UCSD-AML1 (cell line): Measurements from ENCODE around the gene CGB5.
"Not testable (repeated sequence)": the region's sequence is repeated elsewhere in the genome, so short reads cannot be mapped to it uniquely, and the experiment has no call there.

ENCODE experiments used
- DNase-seq: peaks from one replicate; lab custom pipeline; 2025; ENCODE audit not compliant: unreplicated experiment; lab: John Stamatoyannopoulos, UW

CGB5 gene

GRCh38 chr19:49020931-49021895, 22.4 kb upstream of the CGB5 start:
- no peak for DNase-seq

GRCh38 chr19:49022116-49022515, 21.5 kb upstream of the CGB5 start:
- no peak for DNase-seq

DNA sequence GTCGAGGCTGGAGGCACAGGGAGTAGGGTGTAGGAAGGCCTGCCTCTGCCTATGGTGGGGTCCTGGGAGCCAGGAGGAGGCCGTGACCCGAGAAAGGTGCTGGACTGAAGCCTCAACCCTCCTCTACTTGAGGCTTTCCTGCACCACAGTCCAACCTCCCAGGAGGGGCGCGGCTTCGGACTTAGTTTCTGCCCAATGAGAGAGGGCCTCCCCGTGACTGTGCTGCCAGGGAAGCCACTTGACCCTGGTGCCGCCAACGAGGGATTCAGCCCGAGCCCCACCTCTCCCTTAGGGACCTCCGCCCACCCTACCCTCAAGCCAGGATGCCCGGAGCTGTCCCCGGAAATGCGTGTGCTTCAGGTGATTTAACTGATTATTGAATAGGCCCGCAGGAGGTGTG, 19.4 kb upstream of the CGB5 start, which contains the start of gene CGB3:
CGB3 (minus strand) TSS at position 101 of the 400 bp plus-strand sequence. CDS start 362 bp downstream, outside the sequence.
- not testable (repeated sequence) for DNase-seq

GRCh38 chr19:49025088-49025487, 18.6 kb upstream of the CGB5 start:
- not testable (repeated sequence) for DNase-seq

DNA sequence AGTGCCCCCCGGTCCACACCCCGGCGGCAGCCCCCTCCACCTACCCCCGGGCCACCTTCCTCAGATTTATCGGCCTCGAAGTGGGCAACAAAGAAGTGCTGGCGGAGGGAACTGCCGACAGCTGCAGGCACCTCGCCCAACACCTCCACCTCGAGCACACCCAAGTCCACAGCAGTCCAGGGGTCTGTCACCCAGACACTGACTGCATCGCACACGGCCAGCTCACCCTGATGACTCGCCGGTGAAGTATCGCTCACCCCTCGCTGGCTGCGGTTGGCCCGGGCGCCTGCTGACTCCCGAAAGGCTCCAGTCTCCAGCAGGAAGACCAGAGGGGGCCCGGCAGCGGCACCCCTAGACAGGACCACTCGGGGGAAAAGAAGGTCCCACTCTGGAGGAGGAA, 18.0 kb upstream of the CGB5 start:
- not testable (repeated sequence) for DNase-seq

DNA sequence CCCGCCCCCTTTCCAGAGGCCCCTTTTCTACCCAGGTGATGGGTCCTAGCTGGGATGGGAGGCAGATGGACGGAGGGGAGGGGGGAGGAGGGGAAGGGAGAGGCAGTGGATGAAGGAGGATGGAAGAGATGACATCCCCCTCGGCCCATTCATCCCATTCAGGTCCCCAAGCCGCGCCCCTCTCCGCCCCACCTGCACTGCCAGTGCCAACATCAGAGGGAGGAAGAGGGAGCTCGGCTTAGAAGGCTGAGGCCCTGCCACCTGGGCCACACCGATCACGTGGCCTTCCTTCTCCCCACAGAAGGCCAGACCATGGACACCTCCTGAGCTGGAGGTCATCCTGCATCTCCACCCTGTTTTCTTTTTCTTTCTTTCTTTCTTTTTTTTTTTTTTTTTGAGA, 15.0 kb upstream of the CGB5 start:
- not testable (repeated sequence) for DNase-seq

GRCh38 chr19:49029749-49030148, 13.9 kb upstream of the CGB5 start:
- not testable (repeated sequence) for DNase-seq

DNA sequence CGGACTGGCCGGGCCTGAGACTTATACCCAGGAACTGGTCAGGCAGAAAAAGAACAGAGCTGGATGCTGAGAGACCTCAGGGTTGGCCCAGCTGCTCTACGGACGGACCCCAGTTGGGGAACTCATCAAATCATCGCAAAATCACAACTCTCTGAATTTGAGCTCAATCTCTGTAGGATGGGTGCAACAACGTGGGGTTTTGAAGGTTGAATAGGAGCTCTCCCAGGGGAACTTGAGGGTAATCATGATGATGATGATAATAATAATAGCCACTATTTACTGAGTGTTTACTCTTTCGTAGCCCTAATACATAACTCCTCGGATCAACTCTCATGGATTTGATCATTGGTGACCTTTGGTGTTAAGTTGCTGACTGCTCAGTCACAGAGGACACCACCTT, 13.3 kb upstream of the CGB5 start:
- DNase-seq, result not testable (repeated sequence)

DNA sequence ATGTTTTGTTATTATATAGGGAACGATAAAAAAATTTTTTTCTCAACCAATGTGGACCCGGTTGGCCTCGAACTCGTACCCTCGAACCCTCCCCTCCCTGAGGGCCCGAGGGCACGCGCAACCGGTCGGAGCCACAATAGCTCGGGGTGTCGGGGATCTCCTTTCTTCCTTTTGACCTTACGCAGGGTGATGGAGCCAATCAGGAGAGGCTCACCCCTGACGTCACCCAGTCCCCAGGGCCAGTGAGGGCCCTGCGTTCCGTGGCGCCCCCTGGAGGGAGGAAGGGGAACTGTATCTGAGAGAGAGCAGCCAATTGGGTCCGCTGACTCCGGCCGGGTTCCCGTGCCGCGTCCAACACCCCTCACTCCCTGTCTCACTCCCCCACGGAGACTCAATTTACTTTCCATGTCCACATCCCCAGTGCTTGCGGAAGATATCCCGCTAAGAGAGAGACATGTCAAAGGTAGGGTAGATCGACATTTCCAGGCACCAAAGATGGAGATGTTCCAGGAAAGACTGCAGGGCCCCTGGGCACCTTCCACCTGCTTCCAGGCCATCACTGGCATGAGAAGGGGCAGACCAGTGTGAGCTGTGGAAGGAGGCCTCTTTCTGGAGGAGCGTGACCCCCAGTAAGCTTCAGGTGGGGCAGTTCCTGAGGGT, 11.9 kb upstream of the CGB5 start, which contains the start of gene CGB2:
CGB2 (plus strand) TSS at position 249 of the 660 bp plus-strand sequence; CDS start at position 455, 206 bp downstream.
- not testable (repeated sequence) for DNase-seq

DNA sequence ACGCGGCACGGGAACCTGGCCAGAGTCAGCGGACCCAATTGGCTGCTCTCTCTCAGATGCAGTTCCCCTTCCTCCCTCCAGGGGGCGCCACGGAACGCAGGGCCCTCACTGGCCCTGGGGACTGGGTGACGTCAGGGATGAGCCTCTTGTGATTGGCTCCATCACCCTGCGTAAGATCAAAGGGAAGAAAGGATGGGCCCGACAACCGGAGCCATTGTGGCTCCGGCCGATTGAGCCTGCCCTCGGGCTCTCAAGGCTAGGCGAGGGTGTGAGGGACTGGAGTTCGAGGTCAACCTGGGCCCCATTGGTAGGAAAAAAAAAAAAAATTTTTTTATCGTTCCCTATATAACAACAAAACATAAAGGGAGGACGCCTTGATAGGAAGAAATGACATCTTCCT, 6.8 kb upstream of the CGB5 start, which contains the start of gene CGB1:
CGB1 (minus strand) TSS at position 81 of the 400 bp plus-strand sequence. CDS start 184 bp downstream, outside the sequence.
- DNase-seq, result peak; percentile 28

DNA sequence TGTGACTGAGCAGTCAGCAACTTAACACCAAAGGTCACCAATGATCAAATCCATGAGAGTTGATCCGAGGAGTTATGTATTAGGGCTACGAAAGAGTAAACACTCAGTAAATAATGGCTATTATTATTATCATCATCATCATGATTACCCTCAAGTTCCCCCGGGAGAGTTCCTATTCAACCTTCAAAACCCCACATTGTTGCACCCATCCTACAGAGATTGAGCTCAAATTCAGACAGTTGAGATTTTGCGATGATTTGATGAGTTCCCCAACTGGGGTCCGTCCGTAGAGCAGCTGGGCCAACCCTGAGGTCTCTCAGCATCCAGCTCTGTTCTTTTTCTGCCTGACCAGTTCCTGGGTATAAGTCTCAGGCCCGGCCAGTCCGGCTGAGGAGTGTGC, 5.5 kb upstream of the CGB5 start:
- not testable (repeated sequence) for DNase-seq

DNA sequence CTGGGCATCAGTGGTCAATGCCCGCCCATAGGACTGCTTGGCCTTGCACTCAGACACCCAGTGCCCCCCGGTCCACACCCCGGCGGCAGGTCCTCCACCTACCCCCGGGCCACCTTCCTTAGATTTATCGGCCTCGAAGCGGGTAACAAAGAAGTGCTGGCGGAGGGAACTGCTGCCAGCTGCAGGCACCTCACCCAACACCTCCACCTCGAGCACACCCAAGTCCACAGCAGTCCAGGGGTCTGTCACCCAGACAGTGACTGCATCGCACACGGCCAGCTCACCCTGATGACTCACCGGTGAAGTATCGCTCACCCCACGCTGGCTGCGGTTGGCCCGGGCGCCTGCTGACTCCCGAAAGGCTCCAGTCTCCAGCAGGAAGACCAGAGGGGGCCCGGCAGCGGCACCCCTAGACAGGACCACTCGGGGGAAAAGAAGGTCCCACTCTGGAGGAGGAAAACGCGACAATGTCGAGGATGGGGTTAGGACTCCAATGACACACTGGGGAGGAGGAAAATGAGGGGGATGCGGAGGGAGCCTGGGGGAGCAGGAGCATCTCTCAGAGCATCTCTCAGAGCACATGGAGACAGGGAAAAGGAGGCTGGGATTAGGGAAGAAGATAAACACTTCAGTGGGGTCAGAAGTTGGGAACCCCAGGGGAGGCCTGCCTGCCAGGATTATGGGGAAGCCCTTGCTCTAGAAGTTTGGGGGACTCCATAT, 4.9 kb upstream of the CGB5 start:
- DNase-seq, result not testable (repeated sequence)

DNA sequence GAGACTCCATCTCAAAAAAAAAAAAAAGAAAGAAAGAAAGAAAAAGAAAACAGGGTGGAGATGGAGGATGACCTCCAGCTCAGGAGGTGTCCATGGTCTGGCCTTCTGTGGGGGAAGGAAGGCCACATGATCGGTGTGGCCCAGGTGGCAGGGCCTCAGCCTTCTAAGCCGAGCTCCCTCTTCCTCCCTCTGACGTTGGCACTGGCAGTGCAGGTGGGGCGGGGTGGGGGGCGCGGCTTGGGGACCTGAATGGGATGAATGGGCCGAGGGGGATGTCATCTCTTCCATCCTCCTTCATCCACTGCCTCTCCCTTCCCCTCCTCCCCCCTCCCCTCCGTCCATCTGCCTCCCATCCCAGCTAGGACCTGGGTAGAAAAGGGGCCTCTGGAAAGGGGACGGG, 3.9 kb upstream of the CGB5 start:
- DNase-seq, result not testable (repeated sequence)

DNA sequence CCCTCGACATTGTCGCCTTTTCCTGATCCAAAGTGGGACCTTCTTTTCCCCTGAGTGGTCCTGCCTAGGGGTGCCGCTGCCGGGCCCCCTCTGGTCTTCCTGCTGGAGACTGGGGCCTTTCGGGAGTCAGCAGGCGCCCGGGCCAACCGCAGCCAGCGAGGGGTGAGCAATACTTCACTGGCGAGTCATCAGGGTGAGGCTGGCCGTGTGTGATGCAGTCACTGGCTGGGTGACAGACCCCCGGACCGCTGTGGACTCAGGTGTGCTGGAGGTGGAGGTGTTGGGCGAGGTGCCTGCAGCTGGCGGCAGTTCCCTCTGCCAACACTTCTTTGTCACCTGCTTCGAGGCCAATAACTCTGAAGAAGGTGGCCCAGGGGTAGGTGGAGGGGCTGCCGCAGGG, 1.5 kb upstream of the CGB5 start:
- DNase-seq, result no peak

- DNase-seq, result not testable (repeated sequence)
Observed at GRCh38 chr19:49042666-49043065, 982 bp upstream of the CGB5 start.

GRCh38 chr19:49049011-49049410, 5.4 kb downstream of the CGB5 start, which contains the start of gene CGB8:
TSS of gene CGB8 (minus strand) at chr19:49049111. CDS start at chr19:49048739, 372 bp downstream.
- not testable (repeated sequence) for DNase-seq

- not testable (repeated sequence) for DNase-seq
Observed at GRCh38 chr19:49049834-49050233, 6.2 kb downstream of the CGB5 start.

GRCh38 chr19:49050376-49051033, 6.9 kb downstream of the CGB5 start:
- not testable (repeated sequence) for DNase-seq

GRCh38 chr19:49056101-49056901, 12.7 kb downstream of the CGB5 start:
- peak; percentile 65 for DNase-seq
